Activated CD4-positive, alpha-beta memory T cell treated with anti-CD3 and anti-CD28 coated beads, Interleukin-2, amount 10 ng/mL, durations not matched to agents 7 days and 5 days (primary cell): ENCODE measurements around the gene PHEX. TPM values are rescaled to one million over a fixed set of nuclear protein-coding genes. Genes with fewer than 3 reads are reported as not detected.

ENCODE experiments used
- CTCF ChIA-PET: fragments of 350-600 bp; sonication (Branson Sonifier 250); formaldehyde crosslinking; loops from one replicate; lab custom pipeline; 2021; ENCODE audit warnings: antibody characterized with exemption, inconsistent platforms; lab: Charles Lee
- POLR2A ChIA-PET: fragments of 350-600 bp; sonication (Branson Sonifier 250); formaldehyde crosslinking; loops from one replicate; lab custom pipeline; 2021; ENCODE audit warnings: antibody characterized with exemption; lab: Charles Lee
- DNase-seq: peaks from one replicate; pipeline ENCODE4 v3.0.0-alpha.2; 2020
- H3K27ac Mint-ChIP-seq: one replicate; pipeline ENCODE4 v1.8.0; 2021; ENCODE audit warnings: mild to moderate bottlenecking, mixed read lengths
- H3K27me3 Mint-ChIP-seq: one replicate; pipeline ENCODE4 v1.8.0; 2021; ENCODE audit warnings: mixed read lengths
- H3K36me3 Mint-ChIP-seq: one replicate; pipeline ENCODE4 v1.8.0; 2021; ENCODE audit warnings: low read depth, mixed read lengths
- H3K4me1 Mint-ChIP-seq: one replicate; pipeline ENCODE4 v1.8.0; 2021; ENCODE audit warnings: mixed read lengths
- H3K4me3 Mint-ChIP-seq: one replicate; pipeline ENCODE4 v1.8.0; 2021; ENCODE audit warnings: mild to moderate bottlenecking, mixed read lengths
- H3K9me3 Mint-ChIP-seq: one replicate; pipeline ENCODE4 v1.8.0; 2021; ENCODE audit warnings: mixed read lengths
- total RNA-seq, 2 experiments: library from RNA; stranded (reverse); gene quantifications; one replicate each; pipeline ENCODE4 v1.2.3, GENCODE V29; 2021

PHEX gene
- total RNA-seq, 2 experiments from 2014 or later: 0.10 to 0.23 TPM

GRCh38 chrX:22090181-22090580 lies 58.1 kb downstream of the PHEX start:
- no peak overlapping the region for H3K4me3 Mint-ChIP-seq
- ChIA-PET POLR2A (no interaction called here), CTCF (no interaction called here)
- no peaks in the 10 kb centered on the region for H3K4me1 Mint-ChIP-seq
- H3K9me3 Mint-ChIP-seq: no peaks in the 10 kb centered on the region
- H3K27ac Mint-ChIP-seq: no peak overlapping the region
- H3K36me3 Mint-ChIP-seq: no peaks in the 10 kb centered on the region
- no peaks in the 10 kb centered on the region for H3K27me3 Mint-ChIP-seq
- DNase-seq: no peak

GRCh38 chrX:22093550-22093949 lies 61.4 kb downstream of the PHEX start:
- no peaks in the 10 kb centered on the region for H3K4me1 Mint-ChIP-seq
- H3K9me3 Mint-ChIP-seq: no peaks in the 10 kb centered on the region
- H3K4me3 Mint-ChIP-seq: no peak overlapping the region
- no peaks in the 10 kb centered on the region for H3K27me3 Mint-ChIP-seq
- no peak for DNase-seq
- no peaks in the 10 kb centered on the region for H3K36me3 Mint-ChIP-seq
- POLR2A ChIA-PET: no interaction called here
- H3K27ac Mint-ChIP-seq: no peak overlapping the region
- CTCF ChIA-PET: interaction anchor here (1.3 kb wide), 1 partner anchor 108 kb away, joined by 5 read pairs; no protein-coding TSS in a partner anchor

- Mint-ChIP-seq H3K9me3 (no peaks in the 10 kb centered on the region), H3K36me3 (no peaks in the 10 kb centered on the region), H3K27me3 (no peaks in the 10 kb centered on the region), H3K4me3 (no peak overlapping the region), H3K4me1 (no peaks in the 10 kb centered on the region), H3K27ac (no peak overlapping the region)
- POLR2A ChIA-PET: no interaction called here
- CTCF ChIA-PET: no interaction called here
- DNase-seq: no peak
Measured at GRCh38 chrX:22095286-22095685, 63.2 kb downstream of the PHEX start.

GRCh38 chrX:22095856-22096255 lies 63.7 kb downstream of the PHEX start:
- Mint-ChIP-seq H3K4me3 (no peak overlapping the region), H3K36me3 (no peaks in the 10 kb centered on the region), H3K27me3 (no peaks in the 10 kb centered on the region), H3K9me3 (no peaks in the 10 kb centered on the region), H3K27ac (no peak overlapping the region), H3K4me1 (no peaks in the 10 kb centered on the region)
- POLR2A ChIA-PET: no interaction called here
- CTCF ChIA-PET: no interaction called here
- no peak for DNase-seq

GRCh38 chrX:22097012-22097694 lies 65.0 kb downstream of the PHEX start:
- Mint-ChIP-seq H3K27ac (no peak overlapping the region), H3K27me3 (no peaks in the 10 kb centered on the region), H3K4me1 (no peaks in the 10 kb centered on the region), H3K36me3 (no peaks in the 10 kb centered on the region), H3K4me3 (no peak overlapping the region), H3K9me3 (no peaks in the 10 kb centered on the region)
- ChIA-PET POLR2A (no interaction called here), CTCF (no interaction called here)
- no peak for DNase-seq

- H3K9me3 Mint-ChIP-seq: no peaks in the 10 kb centered on the region
- H3K36me3 Mint-ChIP-seq: no peaks in the 10 kb centered on the region
- ChIA-PET POLR2A (no interaction called here), CTCF (no interaction called here)
- DNase-seq: no peak
- H3K4me3 Mint-ChIP-seq: no peak overlapping the region
- no peak overlapping the region for H3K27ac Mint-ChIP-seq
- no peaks in the 10 kb centered on the region for H3K27me3 Mint-ChIP-seq
- H3K4me1 Mint-ChIP-seq: no peaks in the 10 kb centered on the region
Measured at GRCh38 chrX:22105231-22105630, 73.1 kb downstream of the PHEX start.

GRCh38 chrX:22105971-22106370 lies 73.8 kb downstream of the PHEX start:
- ChIA-PET CTCF (no interaction called here), POLR2A (no interaction called here)
- Mint-ChIP-seq H3K36me3 (no peaks in the 10 kb centered on the region), H3K4me3 (no peak overlapping the region), H3K27ac (no peak overlapping the region), H3K9me3 (no peaks in the 10 kb centered on the region), H3K4me1 (no peaks in the 10 kb centered on the region), H3K27me3 (no peaks in the 10 kb centered on the region)
- DNase-seq: no peak

GRCh38 chrX:22109442-22109841 lies 77.3 kb downstream of the PHEX start:
- Mint-ChIP-seq H3K9me3 (no peaks in the 10 kb centered on the region), H3K36me3 (no peaks in the 10 kb centered on the region), H3K4me3 (no peak overlapping the region), H3K27ac (no peak overlapping the region), H3K4me1 (no peaks in the 10 kb centered on the region), H3K27me3 (no peaks in the 10 kb centered on the region)
- no peak for DNase-seq
- POLR2A ChIA-PET: no interaction called here
- CTCF ChIA-PET: no interaction called here

- no peaks in the 10 kb centered on the region for H3K27me3 Mint-ChIP-seq
- DNase-seq: no peak
- H3K4me3 Mint-ChIP-seq: no peak overlapping the region
- H3K4me1 Mint-ChIP-seq: no peaks in the 10 kb centered on the region
- ChIA-PET CTCF (no interaction called here), POLR2A (no interaction called here)
- no peak overlapping the region for H3K27ac Mint-ChIP-seq
- H3K9me3 Mint-ChIP-seq: no peaks in the 10 kb centered on the region
- no peaks in the 10 kb centered on the region for H3K36me3 Mint-ChIP-seq
Measured at GRCh38 chrX:22110729-22111494, 78.8 kb downstream of the PHEX start.

GRCh38 chrX:22116605-22117546 lies 84.8 kb downstream of the PHEX start:
- Mint-ChIP-seq H3K27me3 (no peaks in the 10 kb centered on the region), H3K36me3 (no peaks in the 10 kb centered on the region), H3K27ac (no peak overlapping the region), H3K4me3 (no peak overlapping the region), H3K9me3 (no peaks in the 10 kb centered on the region), H3K4me1 (no peaks in the 10 kb centered on the region)
- DNase-seq: no peak
- ChIA-PET CTCF (no interaction called here), POLR2A (no interaction called here)

- ChIA-PET POLR2A (no interaction called here), CTCF (no interaction called here)
- no peaks in the 10 kb centered on the region for H3K27me3 Mint-ChIP-seq
- no peak overlapping the region for H3K27ac Mint-ChIP-seq
- no peak for DNase-seq
- no peak overlapping the region for H3K4me3 Mint-ChIP-seq
- no peaks in the 10 kb centered on the region for H3K9me3 Mint-ChIP-seq
- H3K4me1 Mint-ChIP-seq: no peaks in the 10 kb centered on the region
- no peaks in the 10 kb centered on the region for H3K36me3 Mint-ChIP-seq
Measured at GRCh38 chrX:22117633-22118032, 85.5 kb downstream of the PHEX start.

- no peak overlapping the region for H3K27ac Mint-ChIP-seq
- no peaks in the 10 kb centered on the region for H3K4me1 Mint-ChIP-seq
- DNase-seq: no peak
- no peaks in the 10 kb centered on the region for H3K27me3 Mint-ChIP-seq
- POLR2A ChIA-PET: no interaction called here
- H3K9me3 Mint-ChIP-seq: no peaks in the 10 kb centered on the region
- CTCF ChIA-PET: no interaction called here
- H3K4me3 Mint-ChIP-seq: no peak overlapping the region
- H3K36me3 Mint-ChIP-seq: no peaks in the 10 kb centered on the region
Measured at GRCh38 chrX:22118161-22118830, 86.2 kb downstream of the PHEX start.

GRCh38 chrX:22121161-22121560 lies 89.0 kb downstream of the PHEX start:
- no peak for DNase-seq
- H3K9me3 Mint-ChIP-seq: no peaks in the 10 kb centered on the region
- no peaks in the 10 kb centered on the region for H3K4me1 Mint-ChIP-seq
- H3K27me3 Mint-ChIP-seq: no peaks in the 10 kb centered on the region
- CTCF ChIA-PET: interaction anchor here (1.0 kb wide), 1 partner anchor 15 kb away, joined by 7 read pairs; no protein-coding TSS in a partner anchor
- no peaks in the 10 kb centered on the region for H3K36me3 Mint-ChIP-seq
- POLR2A ChIA-PET: no interaction called here
- H3K27ac Mint-ChIP-seq: no peak overlapping the region
- no peak overlapping the region for H3K4me3 Mint-ChIP-seq
